Glomerular visceral epithelial cell (primary cell): Measurements from ENCODE around the gene RAB31.

Experiments used
- DNase-seq: peaks from one replicate; pipeline ENCODE4 v3.0.0-alpha.2; 2016; ENCODE audit errors: extremely low spot score

Gene RAB31

GRCh38 chr18:9691235-9691634 is 16.9 kb upstream of the RAB31 start:
- no peak for DNase-seq

- DNase-seq: no peak
These were observed 13.9 kb upstream of the RAB31 start for GRCh38 chr18:9694174-9694573.

- no peak for DNase-seq
These were observed 13.1 kb upstream of the RAB31 start for GRCh38 chr18:9694952-9695495.

- DNase-seq: no peak
These were observed 12.5 kb upstream of the RAB31 start for GRCh38 chr18:9695605-9696004.

- DNase-seq: no peak
These were observed 12.0 kb upstream of the RAB31 start for GRCh38 chr18:9696112-9696511.

GRCh38 chr18:9696701-9697100 is 11.4 kb upstream of the RAB31 start:
- DNase-seq: no peak

- no peak for DNase-seq
These were observed 11.0 kb upstream of the RAB31 start for GRCh38 chr18:9697121-9697520.

GRCh38 chr18:9698497-9698896 is 9.6 kb upstream of the RAB31 start:
- no peak for DNase-seq

GRCh38 chr18:9700261-9700796 is 7.8 kb upstream of the RAB31 start:
- no peak for DNase-seq

- no peak for DNase-seq
These were observed 6.3 kb upstream of the RAB31 start for GRCh38 chr18:9701609-9702349.

GRCh38 chr18:9704233-9705118 is 3.6 kb upstream of the RAB31 start:
- DNase-seq: no peak

- DNase-seq: no peak
These were observed 2.8 kb upstream of the RAB31 start for GRCh38 chr18:9705183-9705829.

- DNase-seq: no peak
These were observed 1.8 kb upstream of the RAB31 start for GRCh38 chr18:9706081-9706935.

- DNase-seq: no peak
These were observed 582 bp upstream of the RAB31 start for GRCh38 chr18:9707381-9708056.

- DNase-seq: no peak
These were observed 568 bp downstream of the RAB31 start for GRCh38 chr18:9708434-9709303.

- no peak for DNase-seq
These were observed 1.3 kb downstream of the RAB31 start for GRCh38 chr18:9709304-9709877.

- DNase-seq: no peak
These were observed 1.9 kb downstream of the RAB31 start for GRCh38 chr18:9710037-9710436.

GRCh38 chr18:9711361-9712129 is 3.4 kb downstream of the RAB31 start:
- no peak for DNase-seq
